Measurements from ENCODE around the gene KRT222. TPM values are rescaled to one million over a fixed set of nuclear protein-coding genes. Genes with fewer than 3 reads are reported as not detected.

The KRT222 gene
- not detected in 2 replicates for total RNA-seq

DNA sequence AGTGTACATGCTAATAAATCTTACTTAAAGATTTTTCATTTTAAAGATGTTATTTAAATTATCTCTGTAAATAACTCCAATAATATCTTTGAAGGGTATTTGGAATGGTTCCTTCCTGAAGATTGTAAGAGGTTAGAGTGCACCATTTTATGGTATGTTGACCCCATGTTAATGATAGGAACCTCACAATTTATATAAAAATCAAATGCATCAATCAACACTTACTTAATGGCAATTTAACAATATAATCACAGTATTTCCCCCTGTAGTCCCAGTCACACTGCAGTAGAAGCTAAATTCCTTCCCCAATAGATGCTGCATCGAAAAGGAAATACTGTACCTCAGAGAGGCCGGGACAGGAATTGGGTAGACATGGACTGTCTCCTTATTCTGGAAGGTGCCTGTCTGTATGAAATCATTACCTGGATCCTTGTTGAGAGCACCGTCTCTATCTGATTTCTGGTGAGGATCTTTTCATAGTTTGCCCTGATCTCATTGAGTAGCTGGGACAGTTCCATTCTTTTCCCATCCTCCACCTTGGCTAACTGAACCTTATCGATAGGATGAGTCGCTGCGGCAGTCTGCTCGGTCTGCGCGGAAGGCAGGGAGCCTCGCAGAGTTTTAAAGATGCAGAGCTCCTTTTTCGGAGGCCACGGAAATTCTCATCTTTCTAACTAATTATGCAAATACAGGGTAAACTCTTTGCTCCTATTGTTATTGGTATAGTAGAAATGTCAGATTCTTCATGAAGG is at the start of gene KRT222:
TSS of gene KRT222 (minus strand) at position 596 of the 752 bp plus-strand sequence. CDS start at position 518, 78 bp downstream.

DNA sequence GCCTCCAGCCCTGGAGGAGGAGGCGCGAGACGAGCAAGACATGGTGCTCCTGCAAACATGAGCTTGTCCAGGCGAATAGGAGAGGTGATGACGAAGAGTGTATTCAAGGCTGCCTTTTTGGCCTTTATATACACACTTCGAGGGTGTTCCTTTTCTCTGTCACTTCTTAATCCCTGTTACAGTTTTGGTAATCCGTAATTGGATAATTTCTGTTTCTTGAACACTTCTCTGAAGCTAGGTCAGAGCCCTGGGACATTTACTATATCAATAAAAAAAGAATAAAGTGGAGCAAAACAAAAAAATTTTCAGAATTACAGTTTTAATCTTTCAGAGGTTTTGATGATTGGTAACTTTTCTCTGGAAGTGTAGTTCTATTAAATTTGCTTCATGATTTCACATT is 38.7 kb upstream of the KRT222 start, which contains the start of gene KRT24:
TSS of gene KRT24 (minus strand) at position 101 of the 400 bp plus-strand sequence. CDS start at position 42, 59 bp downstream.

DNA sequence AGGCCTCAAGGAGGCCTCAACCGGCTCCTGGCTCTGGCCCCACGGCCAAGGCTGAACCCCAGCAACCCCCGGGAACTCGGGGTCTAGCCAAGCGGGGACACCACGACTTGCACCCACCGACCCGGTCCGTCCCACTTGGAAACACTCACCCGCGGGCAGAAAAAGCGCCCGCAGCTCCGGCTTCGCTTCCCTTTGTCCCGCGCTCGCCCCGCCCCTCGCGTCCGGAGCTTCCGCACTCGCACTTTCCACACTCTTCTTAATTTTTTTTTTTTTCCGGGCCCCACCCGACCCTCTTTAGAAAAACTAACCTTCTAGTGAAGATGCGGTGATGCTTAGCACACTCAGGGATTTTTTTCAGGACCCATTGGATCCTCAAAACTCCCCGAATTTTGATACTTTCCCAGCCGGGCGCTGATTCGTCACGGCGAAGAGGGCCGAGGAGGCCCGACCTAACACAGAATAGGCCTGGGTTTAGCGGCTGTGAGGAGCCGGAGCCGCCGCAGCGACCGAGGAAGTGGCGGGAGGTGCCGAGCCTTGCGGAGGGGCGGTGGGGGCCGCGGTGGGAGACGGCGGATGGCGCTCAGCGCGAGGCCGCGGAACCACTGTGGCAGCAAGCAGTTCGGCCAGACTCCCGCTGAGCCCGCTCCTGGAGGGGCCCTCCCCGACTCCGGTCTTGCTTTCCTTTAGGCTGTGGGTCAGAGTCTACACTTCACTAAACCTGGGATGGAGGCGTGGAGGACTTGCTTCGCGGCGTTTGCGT is 17.2 kb downstream of the KRT222 start, which contains the start of gene SMARCE1:
TSS of gene SMARCE1 (minus strand) at position 195 of the 760 bp plus-strand sequence. CDS start 2,016 bp downstream, outside the sequence.

Other genes with a start within 250 kb of the KRT222 start
- gene TOP2A, start 247.3 kb downstream of the KRT222 start, total RNA-seq, result 134 and 144 TPM in 2 replicates
- 111 and 122 TPM in 2 replicates for gene IGFBP4, start 221.7 kb downstream of the KRT222 start, total RNA-seq
- 0.53 TPM in 1 of 2 replicates, not detected in the other for gene TNS4, start 163.6 kb downstream of the KRT222 start, total RNA-seq
- gene CCR7, start 99.7 kb downstream of the KRT222 start, total RNA-seq, result not detected in 2 replicates
- 85.4 and 86.6 TPM in 2 replicates for gene SMARCE1, start 17.4 kb downstream of the KRT222 start, total RNA-seq
- gene KRT24, start 38.6 kb upstream of the KRT222 start, total RNA-seq, result not detected in 2 replicates
- not detected in 2 replicates for gene KRT25, start 90.2 kb upstream of the KRT222 start, total RNA-seq
- not detected in 2 replicates for gene KRT26, start 107.0 kb upstream of the KRT222 start, total RNA-seq
- gene KRT27, start 117.4 kb upstream of the KRT222 start, total RNA-seq, result not detected in 2 replicates
- gene KRT28, start 134.8 kb upstream of the KRT222 start, total RNA-seq, result not detected in 2 replicates
- 21.9 and 23.3 TPM in 2 replicates for gene KRT10, start 157.4 kb upstream of the KRT222 start, total RNA-seq
- gene KRT12, start 202.0 kb upstream of the KRT222 start, total RNA-seq, result not detected in 2 replicates
- not detected in 2 replicates for gene KRT20, start 220.1 kb upstream of the KRT222 start, total RNA-seq

All from mammary microvascular endothelial cell (primary cell).